ENCODE measurements around the gene REXO5. TPM values are rescaled to one million over a fixed set of nuclear protein-coding genes. Genes with fewer than 3 reads are reported as not detected.

Gene REXO5
- total RNA-seq, 2 donors from 2014 or later: 2.3 to 3.6 TPM

DNA sequence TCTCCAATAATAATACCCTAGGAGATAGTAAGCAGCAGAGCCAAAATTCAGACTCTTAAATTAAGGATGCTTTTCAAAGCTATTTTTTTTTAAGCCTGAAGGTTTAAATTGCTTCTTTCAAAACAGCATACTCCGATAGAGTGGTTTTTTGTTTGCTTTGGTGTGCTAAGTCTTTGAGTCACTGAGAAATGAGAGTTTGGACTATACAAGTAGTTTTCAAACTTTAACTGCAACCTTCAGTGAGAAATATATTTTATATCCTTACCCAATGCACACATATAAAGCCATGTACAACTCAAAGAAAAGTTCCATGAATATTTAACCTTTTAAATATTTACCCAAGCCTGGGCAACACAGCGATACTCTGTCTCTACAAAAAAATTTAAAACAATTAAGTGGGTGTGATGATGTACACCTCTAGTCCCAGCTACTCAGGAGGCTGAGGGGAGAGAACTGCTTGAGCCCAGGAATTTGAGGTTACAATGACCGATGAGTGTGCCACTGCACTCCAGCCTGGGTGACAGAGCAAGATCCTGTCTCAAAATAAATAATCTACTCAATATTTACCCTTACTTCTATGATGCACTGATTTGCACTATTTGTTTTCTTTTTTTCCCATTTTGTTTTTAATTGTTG, 74.7 kb downstream of the REXO5 start:
- 24 to 31% methylated on average over 3 of the region's 3 CpGs for WGBS, 2 donors
- Histone ChIP-seq H3K9me3 (no peaks in the 10 kb centered on the region), H3K27ac (peak overlapping the region in 1 of 4 donors; percentile 79), H3K4me3 (no peak overlapping the region), H3K4me1 (peaks cover 82% of the 10 kb centered on the region), H3K36me3 (replicated peaks in 1 of 2; ENCODE audit: insufficient read depth in 1 of 2, low read depth in 2 of 2) (no peaks in the 10 kb centered on the region), H3K27me3 (no peaks in the 10 kb centered on the region)
- intact Hi-C loops (cut with DNase I): no loop called here
- DNase-seq: no peak
- ATAC-seq: no peak
- TF ChIP-seq CTCF (IDR thresholded peaks at IDR 0.05): no peak
- no peak for TF ChIP-seq POLR2A (IDR thresholded peaks at IDR 0.05)

GRCh38 chr16:20881503-20881878, 75.2 kb downstream of the REXO5 start:
- H3K4me3 ChIP-seq: no peak overlapping the region
- WGBS, 2 donors: 70 to 78% methylated on average over 6 of the region's 6 CpGs
- ATAC-seq (no peak), DNase-seq (no peak)
- no peaks in the 10 kb centered on the region for H3K9me3 ChIP-seq
- H3K36me3 ChIP-seq (replicated peaks in 1 of 2; ENCODE audit: insufficient read depth in 1 of 2, low read depth in 2 of 2): no peaks in the 10 kb centered on the region
- H3K27me3 ChIP-seq: no peaks in the 10 kb centered on the region
- intact Hi-C loops (cut with DNase I): no loop called here
- TF ChIP-seq CTCF (IDR thresholded peaks at IDR 0.05) (no peak), POLR2A (IDR thresholded peaks at IDR 0.05) (no peak)
- H3K27ac ChIP-seq: peak overlapping the region in 1 of 4 donors; percentile 79
- peaks cover 87% of the 10 kb centered on the region for H3K4me1 ChIP-seq

GRCh38 chr16:20883554-20884239, 77.4 kb downstream of the REXO5 start:
- no peak for TF ChIP-seq POLR2A (IDR thresholded peaks at IDR 0.05)
- no peak for TF ChIP-seq CTCF (IDR thresholded peaks at IDR 0.05)
- WGBS, 2 donors: 24 to 26% methylated on average over 5 of the region's 5 CpGs
- intact Hi-C loops (cut with DNase I): no loop called here
- Histone ChIP-seq H3K9me3 (no peaks in the 10 kb centered on the region), H3K4me3 (no peak overlapping the region), H3K27me3 (no peaks in the 10 kb centered on the region), H3K36me3 (replicated peaks in 1 of 2; ENCODE audit: insufficient read depth in 1 of 2, low read depth in 2 of 2) (no peaks in the 10 kb centered on the region), H3K4me1 (peaks cover 94% of the 10 kb centered on the region), H3K27ac (peak overlapping the region; percentile 30 to 66 (median 54))
- DNase-seq (peak in 1 of 4 donors; percentile 36), ATAC-seq (peak; percentile 76)

GRCh38 chr16:20884240-20884556, 77.9 kb downstream of the REXO5 start:
- Histone ChIP-seq H3K4me1 (peaks cover 90% of the 10 kb centered on the region), H3K4me3 (no peak overlapping the region), H3K27me3 (no peaks in the 10 kb centered on the region), H3K27ac (peak overlapping the region; percentile 37 to 66 (median 54)), H3K9me3 (no peaks in the 10 kb centered on the region), H3K36me3 (replicated peaks in 1 of 2; ENCODE audit: insufficient read depth in 1 of 2, low read depth in 2 of 2) (no peaks in the 10 kb centered on the region)
- intact Hi-C loops (cut with DNase I): no loop called here
- no peak for TF ChIP-seq POLR2A (IDR thresholded peaks at IDR 0.05)
- no peak for TF ChIP-seq CTCF (IDR thresholded peaks at IDR 0.05)
- 14% methylated on average over 1 of the region's 1 CpG; no CpG with 5 or more reads in 1 of the 2 donors for WGBS, 2 donors
- DNase-seq (no peak), ATAC-seq (no peak)

- H3K4me3 ChIP-seq: no peak overlapping the region
- H3K9me3 ChIP-seq: no peaks in the 10 kb centered on the region
- no peaks in the 10 kb centered on the region for H3K36me3 ChIP-seq (replicated peaks in 1 of 2; ENCODE audit: insufficient read depth in 1 of 2, low read depth in 2 of 2)
- WGBS, 2 donors: 41 to 69% methylated on average over 1 of the region's 1 CpG
- H3K4me1 ChIP-seq: peaks cover 84% of the 10 kb centered on the region
- H3K27me3 ChIP-seq: no peaks in the 10 kb centered on the region
- intact Hi-C loops (cut with DNase I): no loop called here
- DNase-seq (no peak), ATAC-seq (no peak)
- TF ChIP-seq POLR2A (IDR thresholded peaks at IDR 0.05) (no peak), CTCF (IDR thresholded peaks at IDR 0.05) (no peak)
- H3K27ac ChIP-seq: no peak overlapping the region
Observed at GRCh38 chr16:20886320-20886719, 80.0 kb downstream of the REXO5 start.

Data from body of pancreas (tissue), 4 donors.